Astrocyte of the cerebellum (primary cell): Measurements from ENCODE around the gene IFIT1B.
"Not testable (repeated sequence)": the region's sequence is repeated elsewhere in the genome, so short reads cannot be mapped to it uniquely, and the experiment has no call there.

ENCODE experiments used
- DNase-seq: peaks from one replicate; pipeline ENCODE4 v3.0.0-alpha.2; 2011; ENCODE audit warnings: low read depth
- H3K4me3 ChIP-seq: 2 replicates; pipeline ENCODE4 v1.5.1; 2011; ENCODE audit warnings: mild to moderate bottlenecking, low read depth, low read length, moderate library complexity
- in situ Hi-C: cut with HindIII; loops from 2 replicates; pipeline ENCODE4 v1.10.0; 2017; ENCODE audit warnings: low sequenced_read_pairs
- TF ChIP-seq, protein P1 (sequence below): IDR thresholded peaks from 2 replicates; pipeline ENCODE4 v1.5.1; 2012; ENCODE audit warnings: low read length, low read depth, moderate library complexity, mild to moderate bottlenecking; ENCODE audit errors: missing control alignments

IFIT1B gene

DNA sequence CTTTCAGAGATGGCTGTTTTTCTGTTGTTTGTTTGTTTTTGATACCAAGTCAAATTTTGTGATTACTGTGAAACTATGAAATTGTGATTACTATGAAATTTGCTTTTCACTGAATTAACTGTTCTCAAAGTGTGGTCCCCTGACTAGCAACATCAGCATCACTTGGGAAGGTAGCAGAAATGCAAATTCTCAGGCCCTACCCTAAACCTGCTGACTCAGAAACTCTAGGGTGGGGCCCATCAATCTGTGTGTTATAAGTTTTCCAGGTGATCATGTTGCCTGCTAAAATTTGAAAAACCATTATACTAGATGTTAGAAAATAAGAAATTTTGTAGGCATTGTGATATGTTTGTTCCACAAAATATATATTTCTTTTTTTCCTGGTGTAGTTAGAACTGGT lies 1.2 kb downstream of the IFIT1B start:
- DNase-seq, result no peak
- in situ Hi-C loops, result no loop called here
- TF ChIP-seq, protein P1, sequence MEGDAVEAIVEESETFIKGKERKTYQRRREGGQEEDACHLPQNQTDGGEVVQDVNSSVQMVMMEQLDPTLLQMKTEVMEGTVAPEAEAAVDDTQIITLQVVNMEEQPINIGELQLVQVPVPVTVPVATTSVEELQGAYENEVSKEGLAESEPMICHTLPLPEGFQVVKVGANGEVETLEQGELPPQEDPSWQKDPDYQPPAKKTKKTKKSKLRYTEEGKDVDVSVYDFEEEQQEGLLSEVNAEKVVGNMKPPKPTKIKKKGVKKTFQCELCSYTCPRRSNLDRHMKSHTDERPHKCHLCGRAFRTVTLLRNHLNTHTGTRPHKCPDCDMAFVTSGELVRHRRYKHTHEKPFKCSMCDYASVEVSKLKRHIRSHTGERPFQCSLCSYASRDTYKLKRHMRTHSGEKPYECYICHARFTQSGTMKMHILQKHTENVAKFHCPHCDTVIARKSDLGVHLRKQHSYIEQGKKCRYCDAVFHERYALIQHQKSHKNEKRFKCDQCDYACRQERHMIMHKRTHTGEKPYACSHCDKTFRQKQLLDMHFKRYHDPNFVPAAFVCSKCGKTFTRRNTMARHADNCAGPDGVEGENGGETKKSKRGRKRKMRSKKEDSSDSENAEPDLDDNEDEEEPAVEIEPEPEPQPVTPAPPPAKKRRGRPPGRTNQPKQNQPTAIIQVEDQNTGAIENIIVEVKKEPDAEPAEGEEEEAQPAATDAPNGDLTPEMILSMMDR, result no peak
- H3K4me3 ChIP-seq, result no peak overlapping the region

DNA sequence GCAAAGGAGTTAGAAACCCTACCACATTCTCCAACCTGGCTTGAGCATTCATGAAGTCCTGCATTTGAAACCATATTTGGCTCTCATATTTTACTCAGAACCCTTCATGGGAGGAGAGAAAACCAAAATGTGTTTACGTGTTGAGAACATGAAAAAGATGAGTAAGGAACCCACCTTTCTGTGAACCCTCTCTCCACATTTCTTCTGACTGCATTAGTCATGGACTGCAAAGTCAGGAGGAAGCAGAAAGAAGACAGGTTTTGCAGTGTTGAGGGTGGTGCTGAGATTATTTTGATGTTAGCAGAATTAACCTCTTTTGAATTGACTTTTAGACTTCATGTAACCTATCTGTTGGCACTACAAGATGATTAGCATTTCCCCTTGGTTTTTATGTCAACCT lies 4.9 kb downstream of the IFIT1B start:
- DNase-seq, result no peak
- in situ Hi-C loops, result no loop called here
- TF ChIP-seq, protein P1, result no peak
- H3K4me3 ChIP-seq, result no peak overlapping the region

DNA sequence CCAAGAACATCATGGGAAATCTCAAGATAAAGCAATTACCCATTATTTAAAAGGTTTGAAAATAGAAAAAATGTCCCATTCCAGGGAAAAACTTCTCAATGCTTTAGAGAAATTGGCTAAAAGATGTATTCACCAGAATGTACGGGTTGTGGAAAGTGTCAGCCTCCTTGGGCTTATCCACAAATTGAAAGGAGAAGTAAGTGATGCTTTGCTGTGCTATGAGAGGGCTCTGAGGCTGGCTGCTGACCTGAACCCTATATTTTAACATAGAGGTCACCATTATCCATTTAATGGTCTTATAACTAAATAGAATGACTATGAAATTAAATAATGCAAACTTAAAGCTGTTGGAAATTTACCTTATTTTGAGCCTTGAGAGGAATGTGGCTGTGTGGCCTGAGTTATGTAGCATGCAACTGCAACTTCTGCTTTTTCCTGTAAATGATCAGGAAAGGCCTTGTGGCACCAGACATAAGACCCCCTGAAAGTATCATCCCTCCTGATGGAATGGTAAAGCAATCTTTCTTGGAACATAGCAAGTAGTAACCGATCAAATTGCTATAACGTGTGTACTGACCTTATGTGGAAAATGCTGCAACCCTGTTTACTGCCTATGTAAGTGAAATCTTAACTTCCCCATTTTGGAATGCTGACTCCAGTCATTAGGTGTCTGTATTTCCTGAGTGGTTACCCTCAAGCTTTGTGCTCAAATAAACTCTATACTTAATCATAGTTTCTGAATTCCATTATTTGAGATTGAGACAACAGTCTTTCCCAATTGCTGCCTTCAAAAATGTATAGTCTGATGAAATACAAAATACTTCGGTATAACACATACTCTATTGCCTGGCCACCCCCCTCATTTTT lies 6.9 kb downstream of the IFIT1B start:
- H3K4me3 ChIP-seq, result no peak overlapping the region
- in situ Hi-C loops, result no loop called here
- TF ChIP-seq, protein P1, result no peak
- DNase-seq, result no peak

- TF ChIP-seq, protein P1, result no peak
- DNase-seq, result no peak
- in situ Hi-C loops, result no loop called here
- no peak overlapping the region for H3K4me3 ChIP-seq
Measured at GRCh38 chr10:89388806-89389205, 10.9 kb downstream of the IFIT1B start.

DNA sequence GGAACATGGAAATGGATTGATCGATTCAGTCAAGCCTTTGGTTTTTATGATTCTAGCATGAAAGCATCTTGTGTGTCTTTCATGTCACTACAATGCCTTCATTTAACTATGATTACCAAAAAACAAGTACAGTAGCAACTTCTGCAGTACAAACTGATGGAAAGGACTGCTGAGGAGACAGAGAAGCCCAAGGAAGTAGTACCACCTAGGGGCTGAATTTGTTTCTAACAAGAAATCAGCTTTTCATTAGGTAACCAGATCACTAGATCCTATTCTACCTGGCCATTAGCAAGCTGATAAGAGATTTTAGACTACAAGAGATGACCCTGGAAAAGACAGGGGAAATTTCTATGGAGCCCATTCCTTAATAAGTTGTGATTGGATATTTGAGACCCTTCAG lies 11.4 kb downstream of the IFIT1B start:
- peak; percentile 33 for DNase-seq
- TF ChIP-seq, protein P1, result peak; percentile 54
- in situ Hi-C loops, result no loop called here
- no peak overlapping the region for H3K4me3 ChIP-seq

- TF ChIP-seq, protein P1, result no peak
- in situ Hi-C loops, result no loop called here
Measured at GRCh38 chr10:89390476-89391225, 12.8 kb downstream of the IFIT1B start.

GRCh38 chr10:89391226-89391576 lies 13.3 kb downstream of the IFIT1B start:
- in situ Hi-C loops, H3K4me3 ChIP-seq, DNase-seq: not testable (repeated sequence)

More at GRCh38 chr10:89390476-89391225, 12.8 kb downstream of the IFIT1B start:
- no peak overlapping the region for H3K4me3 ChIP-seq
- no peak for DNase-seq
